SK-N-SH treated with all-trans-retinoic acid at 6 μM for 48 hours (cell line): ENCODE measurements around the gene B3GNT9.

Experiments used
- ARNTL ChIP-seq: fragments of 450-650 bp; formaldehyde crosslinking; IDR thresholded peaks from 2 replicates; pipeline ENCODE4 v1.5.0; 2020; ENCODE audit warnings: low read depth, mild to moderate bottlenecking, moderate library complexity, borderline replicate concordance
- ESRRG ChIP-seq: fragments of 250-450 bp; sonication (Bioruptor Pico); IDR thresholded peaks from 2 replicates; pipeline ENCODE4 v1.6.1; 2021; ENCODE audit warnings: mild to moderate bottlenecking
- GLIS3 ChIP-seq: fragments of 250-450 bp; sonication (Bioruptor Pico); IDR thresholded peaks from 2 replicates; pipeline ENCODE4 v1.5.0; 2020; ENCODE audit warnings: mild to moderate bottlenecking, moderate library complexity
- ISL1 ChIP-seq: fragments of 250-450 bp; sonication (Bioruptor Pico); IDR thresholded peaks from 2 replicates; pipeline ENCODE4 v2.1.2; 2022; ENCODE audit warnings: mild to moderate bottlenecking, moderate library complexity
- PATZ1 ChIP-seq: fragments of 250-450 bp; sonication (Bioruptor Pico); IDR thresholded peaks from 2 replicates; pipeline ENCODE4 v1.8.0; 2020; ENCODE audit warnings: mild to moderate bottlenecking, moderate library complexity, borderline replicate concordance
- ZNF8 ChIP-seq: fragments of 450-650 bp; formaldehyde crosslinking; IDR thresholded peaks from 2 replicates; pipeline ENCODE4 v1.5.0; 2020; ENCODE audit warnings: mild to moderate bottlenecking, moderate library complexity
- TF ChIP-seq, protein P1 (sequence below): fragments of 250-450 bp; sonication (Bioruptor Pico); IDR thresholded peaks from 2 replicates; pipeline ENCODE4 v1.5.0; 2020; ENCODE audit warnings: mild to moderate bottlenecking, moderate library complexity

DNA sequence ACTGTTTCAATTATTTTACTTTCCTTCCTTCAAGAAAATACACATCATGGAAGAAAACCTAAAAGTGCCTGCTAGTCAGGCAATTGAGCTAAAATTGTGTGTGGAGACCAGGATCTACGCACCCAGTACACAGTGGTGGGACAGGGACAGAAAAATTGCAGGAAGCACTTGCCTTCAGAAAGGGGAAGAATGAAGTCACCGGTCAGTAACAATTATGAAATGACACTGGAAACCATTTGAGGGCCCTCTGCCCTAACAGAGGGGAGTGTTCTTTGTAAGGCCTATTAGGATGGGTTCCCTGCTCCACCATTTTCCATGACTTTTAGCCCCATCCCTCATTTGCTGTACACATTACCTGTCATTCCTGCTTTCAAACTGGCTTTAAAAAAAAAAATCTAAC lies 45.6 kb downstream of the B3GNT9 start:
- TF ChIP-seq, protein P1, sequence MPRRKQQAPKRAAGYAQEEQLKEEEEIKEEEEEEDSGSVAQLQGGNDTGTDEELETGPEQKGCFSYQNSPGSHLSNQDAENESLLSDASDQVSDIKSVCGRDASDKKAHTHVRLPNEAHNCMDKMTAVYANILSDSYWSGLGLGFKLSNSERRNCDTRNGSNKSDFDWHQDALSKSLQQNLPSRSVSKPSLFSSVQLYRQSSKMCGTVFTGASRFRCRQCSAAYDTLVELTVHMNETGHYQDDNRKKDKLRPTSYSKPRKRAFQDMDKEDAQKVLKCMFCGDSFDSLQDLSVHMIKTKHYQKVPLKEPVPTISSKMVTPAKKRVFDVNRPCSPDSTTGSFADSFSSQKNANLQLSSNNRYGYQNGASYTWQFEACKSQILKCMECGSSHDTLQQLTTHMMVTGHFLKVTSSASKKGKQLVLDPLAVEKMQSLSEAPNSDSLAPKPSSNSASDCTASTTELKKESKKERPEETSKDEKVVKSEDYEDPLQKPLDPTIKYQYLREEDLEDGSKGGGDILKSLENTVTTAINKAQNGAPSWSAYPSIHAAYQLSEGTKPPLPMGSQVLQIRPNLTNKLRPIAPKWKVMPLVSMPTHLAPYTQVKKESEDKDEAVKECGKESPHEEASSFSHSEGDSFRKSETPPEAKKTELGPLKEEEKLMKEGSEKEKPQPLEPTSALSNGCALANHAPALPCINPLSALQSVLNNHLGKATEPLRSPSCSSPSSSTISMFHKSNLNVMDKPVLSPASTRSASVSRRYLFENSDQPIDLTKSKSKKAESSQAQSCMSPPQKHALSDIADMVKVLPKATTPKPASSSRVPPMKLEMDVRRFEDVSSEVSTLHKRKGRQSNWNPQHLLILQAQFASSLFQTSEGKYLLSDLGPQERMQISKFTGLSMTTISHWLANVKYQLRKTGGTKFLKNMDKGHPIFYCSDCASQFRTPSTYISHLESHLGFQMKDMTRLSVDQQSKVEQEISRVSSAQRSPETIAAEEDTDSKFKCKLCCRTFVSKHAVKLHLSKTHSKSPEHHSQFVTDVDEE, result no peak
- TF ChIP-seq GLIS3 (no peak), ARNTL (no peak), ZNF8 (CRISPR knock-in tag) (no peak), ISL1 (no peak), PATZ1 (CRISPR knock-in tag) (no peak), ESRRG (CRISPR knock-in tag) (no peak)
